HG03354 (cell line): ENCODE results near the gene BPIFB1.

ENCODE experiments used
- ATAC-seq: cut with Tn5 transposase; IDR thresholded peaks from one replicate; pipeline ENCODE4 v1.9.1; 2021; ENCODE audit warnings: mild to moderate bottlenecking; ENCODE audit not compliant: unreplicated experiment, poor library complexity, severe bottlenecking

Gene BPIFB1

DNA sequence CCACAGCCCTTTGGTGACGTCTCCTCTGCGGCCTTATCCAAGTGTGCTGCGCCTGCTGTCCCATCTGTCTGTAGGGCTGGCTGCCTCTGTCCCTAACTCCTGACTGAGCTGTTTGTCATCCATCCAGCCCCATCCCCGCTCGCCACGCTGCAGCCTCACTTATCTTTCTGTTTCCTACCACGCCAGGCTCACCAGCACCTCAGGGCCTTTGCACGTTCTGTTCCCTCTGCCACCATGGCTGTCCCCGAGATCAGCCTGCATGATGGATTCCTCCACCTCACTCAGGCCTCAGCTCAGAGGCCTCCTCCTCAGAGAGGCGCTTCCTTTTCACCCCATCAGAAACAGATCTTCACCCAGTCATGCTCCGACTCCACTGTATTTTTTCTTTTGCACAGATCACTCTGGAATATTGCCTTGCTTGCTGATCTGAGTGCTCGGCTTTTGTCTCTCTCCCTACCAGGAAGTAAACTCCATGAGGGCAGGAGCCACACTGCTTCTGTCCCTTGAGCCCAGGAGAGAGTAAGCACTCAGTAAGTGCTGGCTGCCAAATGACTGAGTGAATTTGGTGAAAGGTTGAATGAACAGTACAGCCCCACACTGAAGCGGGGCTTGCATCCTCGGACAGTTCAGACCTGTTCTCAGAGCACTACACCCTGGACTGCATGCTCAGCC, 34.5 kb downstream of the BPIFB1 start:
- ATAC-seq: no peak

DNA sequence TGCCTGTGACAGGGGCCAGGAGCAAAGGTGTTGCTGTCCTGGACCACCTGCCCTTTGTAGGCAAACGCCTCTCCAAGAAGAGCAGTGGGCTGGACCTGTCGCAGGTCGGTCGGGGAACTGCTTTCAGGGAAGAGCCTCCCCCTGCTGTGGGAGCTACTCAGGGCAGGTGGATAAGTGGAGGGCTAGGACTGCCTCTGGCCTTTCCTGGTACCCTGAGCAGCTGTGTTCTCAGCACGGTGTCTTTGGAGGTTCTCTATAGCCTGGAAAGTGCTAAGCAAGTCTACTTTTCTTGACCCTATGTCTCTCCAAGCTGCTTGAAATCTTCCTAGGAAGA, 35.0 kb downstream of the BPIFB1 start:
- no peak for ATAC-seq

DNA sequence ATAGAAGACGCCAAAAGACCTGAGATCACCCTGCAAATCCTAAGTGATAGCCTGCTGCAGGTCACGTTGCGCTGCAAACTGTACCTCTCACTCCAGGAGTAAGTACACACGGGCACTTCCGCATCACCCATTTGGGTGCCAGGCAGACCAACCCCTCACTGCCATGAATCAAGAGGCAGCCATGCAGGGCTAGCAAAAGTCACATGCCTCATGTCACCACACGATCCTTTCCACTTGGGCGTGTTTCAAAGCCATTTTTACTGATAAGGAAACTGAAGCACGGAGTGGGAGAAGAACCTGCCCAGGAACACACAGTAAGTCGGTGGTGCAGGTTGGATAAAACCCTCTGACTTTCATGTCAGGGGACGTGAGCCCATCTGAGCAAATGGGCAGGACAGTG, 37.0 kb downstream of the BPIFB1 start:
- ATAC-seq: no peak

DNA sequence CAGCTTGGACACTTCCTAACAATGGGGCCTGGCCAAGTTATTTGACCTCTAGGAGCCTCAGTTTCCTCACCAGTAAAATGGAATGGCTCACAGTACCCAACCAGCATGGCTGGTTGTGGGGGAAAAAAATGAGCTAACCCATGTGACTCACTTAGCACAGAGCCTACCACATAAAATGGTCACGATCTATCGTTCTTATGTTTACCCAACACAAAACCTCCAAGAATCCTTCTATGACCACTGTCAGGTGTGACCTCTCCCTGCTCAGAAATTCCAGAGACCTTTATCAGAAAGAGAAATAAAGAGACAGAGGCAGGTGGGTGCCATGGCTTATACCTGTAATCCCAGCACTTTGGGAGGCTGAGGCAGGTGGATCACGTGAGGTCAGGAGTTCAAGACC, 39.4 kb downstream of the BPIFB1 start:
- no peak for ATAC-seq

DNA sequence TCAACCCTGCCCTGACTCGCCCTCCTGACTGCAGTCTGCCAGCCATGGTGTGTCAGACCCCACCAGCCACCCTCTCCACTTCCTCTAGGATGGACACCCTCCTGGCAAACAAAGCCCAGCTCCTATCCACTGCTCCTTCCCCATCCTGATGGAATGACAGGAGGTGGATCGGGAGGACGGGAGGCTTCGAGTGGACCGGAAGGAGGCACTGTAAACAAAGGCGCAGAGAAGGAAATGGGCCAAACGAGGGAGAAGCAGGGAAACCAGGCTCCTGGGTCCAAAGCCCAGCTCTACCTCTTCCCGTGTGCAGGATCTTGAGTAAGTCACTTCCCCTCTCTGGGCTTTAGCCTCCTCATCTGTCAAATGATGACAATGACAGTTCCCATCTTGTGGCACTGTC, 40.2 kb downstream of the BPIFB1 start:
- no peak for ATAC-seq

DNA sequence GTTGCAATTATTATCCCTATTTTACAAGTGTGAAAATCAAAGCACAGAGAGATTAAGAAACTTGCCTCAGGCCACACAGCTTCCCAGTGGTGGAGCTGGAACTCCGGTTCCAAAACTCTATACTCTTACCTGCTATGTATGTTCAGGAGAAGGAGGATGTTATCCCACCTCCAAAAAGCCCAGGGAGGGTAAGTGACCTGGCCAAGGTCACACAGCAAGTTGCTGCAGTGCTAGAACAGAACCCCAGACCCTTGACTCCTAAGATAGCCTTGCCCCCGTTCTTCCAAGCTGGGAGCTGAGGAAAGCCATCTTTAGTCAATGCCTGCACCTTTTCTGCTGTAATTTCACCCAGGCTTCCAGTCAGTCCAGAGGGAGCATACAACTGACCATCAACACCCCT, 42.3 kb downstream of the BPIFB1 start:
- no peak for ATAC-seq

DNA sequence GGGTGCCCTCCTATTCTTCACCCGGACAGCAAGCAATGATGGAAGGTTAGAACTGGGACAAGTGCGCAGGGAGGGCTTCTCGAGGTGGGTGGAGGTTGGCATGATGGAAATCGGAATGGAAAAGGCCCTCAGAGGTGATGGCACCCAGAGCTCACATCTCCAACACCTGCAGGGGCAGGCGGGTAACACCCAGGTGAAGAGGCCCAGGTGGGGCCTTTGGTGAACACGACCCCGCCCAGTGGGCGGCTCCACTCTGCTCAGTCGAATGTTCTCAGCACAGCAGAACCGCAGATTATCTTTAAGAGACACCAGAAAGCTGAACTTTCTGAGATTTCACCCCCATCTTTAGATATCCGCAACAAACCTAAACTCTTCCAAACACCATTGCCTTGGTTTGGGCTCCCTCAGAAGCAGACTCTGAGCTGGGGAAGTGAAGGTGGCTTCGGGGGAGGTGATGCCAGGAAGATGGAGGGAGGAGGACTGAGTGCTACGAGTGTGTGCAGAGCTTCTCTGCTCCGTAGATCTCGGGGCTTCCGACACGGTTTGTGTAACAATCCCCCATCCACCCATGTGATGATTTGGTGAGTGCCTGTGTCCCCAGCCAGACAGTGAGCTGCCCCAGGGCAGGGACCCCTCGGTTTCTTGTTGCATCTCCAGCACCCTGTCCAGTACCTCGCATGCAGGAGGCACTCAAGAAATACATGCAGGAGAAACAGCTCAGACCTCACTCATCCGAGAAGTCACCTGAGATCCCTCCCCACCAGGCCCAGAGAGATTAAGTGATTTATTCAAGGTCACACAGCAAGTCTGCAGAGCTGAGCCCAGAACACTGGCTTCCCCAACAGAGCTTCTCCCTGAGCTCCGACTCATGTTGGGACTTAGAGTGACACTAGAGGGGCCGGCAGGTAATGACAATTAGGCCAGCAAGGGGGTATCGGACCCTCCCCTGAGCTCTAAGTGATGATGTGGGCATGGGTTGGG, 45.4 kb downstream of the BPIFB1 start:
- ATAC-seq: no peak

DNA sequence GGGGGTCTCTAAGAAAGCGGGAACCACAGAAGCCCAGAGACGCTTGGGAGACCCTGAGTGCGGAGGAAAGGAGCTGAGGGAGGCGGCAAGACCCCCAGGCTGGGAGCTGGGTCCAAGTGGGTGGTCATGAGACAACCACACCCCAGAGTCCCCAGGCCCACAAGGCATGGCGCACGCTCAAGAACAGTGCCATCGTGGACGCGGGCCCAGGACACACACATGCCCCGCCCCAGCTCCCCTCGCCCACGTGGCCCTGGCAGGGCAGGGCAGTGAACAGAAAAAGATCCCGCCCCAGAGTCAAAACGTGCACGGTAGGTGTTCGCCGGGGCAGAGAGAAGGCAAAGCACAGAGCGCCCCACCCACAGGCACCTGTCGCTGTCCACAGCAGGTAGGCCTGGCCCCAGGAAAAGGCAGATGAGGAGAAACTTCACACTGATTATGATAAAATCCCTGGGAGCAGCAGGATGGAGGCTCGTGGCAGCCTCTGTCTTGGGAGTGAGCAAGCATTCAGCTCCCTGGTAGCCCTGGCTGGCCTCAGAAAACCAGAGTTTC, 50.0 kb downstream of the BPIFB1 start:
- ATAC-seq: no peak

DNA sequence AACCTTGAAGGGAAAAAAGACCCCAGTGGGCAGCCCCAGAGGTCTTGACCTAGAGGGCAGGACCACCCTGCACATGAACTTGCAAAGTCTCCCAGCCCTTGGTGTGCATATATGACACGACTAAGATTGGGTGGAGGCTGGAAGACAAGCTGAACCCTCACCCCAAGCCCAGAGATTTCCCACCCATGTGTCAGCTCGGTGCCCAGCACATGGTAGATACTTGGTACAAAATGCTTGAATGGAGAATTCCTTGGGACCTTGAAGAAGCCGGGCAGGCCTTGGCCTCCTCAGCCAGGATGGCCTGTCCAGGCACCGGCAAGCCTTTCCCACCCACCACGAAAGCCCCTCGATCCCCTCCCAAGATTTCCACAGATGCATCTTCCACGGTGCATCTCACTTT, 50.6 kb downstream of the BPIFB1 start:
- no peak for ATAC-seq

DNA sequence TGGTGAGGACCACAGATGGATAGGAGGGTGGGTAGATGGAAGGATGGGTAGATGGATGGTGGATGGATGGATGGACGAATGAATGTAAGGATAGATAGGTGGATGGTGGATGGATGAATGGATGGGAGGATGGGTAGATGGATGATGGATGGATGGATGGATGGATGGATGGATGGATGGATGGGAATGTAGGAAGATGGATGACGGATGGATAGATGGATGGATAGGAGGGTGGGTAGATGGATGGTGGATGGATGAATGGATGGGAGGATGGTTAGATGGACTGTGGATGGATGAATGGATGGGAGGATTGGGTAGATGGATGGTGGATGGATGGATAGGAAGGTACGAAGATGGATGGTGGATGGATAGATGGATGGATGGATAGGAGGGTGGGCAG, 51.1 kb downstream of the BPIFB1 start:
- ATAC-seq: no peak

DNA sequence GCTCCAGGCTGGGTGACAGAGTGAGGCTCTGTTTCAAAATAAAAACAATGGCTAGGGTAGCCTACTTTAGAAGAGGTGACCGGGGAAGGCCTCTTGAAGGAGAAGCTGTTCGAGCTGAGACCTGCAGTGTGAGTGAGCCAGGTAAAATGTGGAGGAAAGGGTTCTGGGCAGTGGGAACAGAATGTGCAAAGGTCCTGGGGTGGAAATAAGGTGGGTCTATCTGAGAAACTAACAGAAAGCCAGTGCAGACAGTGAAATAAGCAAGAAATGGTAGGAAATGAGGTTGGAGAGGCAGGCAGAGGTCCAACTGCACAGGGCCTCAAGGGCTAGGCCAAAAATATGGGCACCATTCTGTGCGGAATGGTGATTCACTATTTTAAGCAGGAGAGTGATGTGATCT, 53.4 kb downstream of the BPIFB1 start:
- ATAC-seq: no peak

DNA sequence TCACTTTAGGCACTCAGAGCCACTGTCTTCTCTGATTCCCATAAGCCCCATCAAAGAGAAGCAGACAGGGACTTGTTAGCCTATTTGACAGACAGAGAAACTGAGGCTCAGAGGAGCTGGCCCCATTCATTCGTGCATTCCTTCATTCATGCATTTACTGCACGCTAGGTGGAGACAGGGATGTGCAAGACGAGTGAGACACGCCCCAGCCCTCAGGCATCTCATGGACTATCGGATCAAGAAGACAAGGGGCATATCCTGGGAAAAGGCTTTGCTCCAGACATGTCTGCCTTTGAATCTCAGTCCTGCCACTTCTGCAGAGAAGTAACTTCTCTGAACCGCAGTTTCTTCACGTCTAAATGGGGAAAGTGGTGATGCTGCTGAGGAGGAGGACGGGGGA, 54.1 kb downstream of the BPIFB1 start:
- ATAC-seq: no peak

DNA sequence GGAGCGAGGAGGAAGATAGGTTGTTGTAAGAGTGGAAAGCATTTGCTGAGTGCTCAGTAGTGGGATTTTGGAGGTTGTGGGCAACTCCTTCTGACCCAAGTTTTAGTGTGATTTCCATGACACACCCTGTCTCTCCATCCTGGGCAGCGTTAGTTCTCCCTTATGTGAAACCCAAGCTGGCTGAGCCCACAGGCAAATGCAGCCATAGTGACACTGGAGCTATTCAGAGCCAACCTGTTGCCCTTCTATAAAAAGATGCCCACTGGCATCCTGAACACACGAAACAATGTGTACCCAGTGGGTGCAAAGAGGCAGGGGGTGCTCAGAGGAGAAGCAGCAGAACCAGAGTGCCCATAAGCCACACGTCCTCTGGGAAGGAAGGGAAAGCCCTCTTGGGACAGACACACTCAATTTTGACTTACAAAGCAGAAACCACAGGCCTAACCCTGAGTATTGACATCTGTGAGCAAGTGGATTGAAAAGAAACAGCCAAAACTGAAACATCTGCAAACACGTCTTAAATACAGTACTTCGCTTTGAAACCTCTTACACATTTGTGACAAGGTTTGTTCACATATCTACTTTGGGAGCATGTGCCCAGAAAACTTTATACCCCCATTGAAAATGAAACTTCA, 54.6 kb downstream of the BPIFB1 start:
- no peak for ATAC-seq

DNA sequence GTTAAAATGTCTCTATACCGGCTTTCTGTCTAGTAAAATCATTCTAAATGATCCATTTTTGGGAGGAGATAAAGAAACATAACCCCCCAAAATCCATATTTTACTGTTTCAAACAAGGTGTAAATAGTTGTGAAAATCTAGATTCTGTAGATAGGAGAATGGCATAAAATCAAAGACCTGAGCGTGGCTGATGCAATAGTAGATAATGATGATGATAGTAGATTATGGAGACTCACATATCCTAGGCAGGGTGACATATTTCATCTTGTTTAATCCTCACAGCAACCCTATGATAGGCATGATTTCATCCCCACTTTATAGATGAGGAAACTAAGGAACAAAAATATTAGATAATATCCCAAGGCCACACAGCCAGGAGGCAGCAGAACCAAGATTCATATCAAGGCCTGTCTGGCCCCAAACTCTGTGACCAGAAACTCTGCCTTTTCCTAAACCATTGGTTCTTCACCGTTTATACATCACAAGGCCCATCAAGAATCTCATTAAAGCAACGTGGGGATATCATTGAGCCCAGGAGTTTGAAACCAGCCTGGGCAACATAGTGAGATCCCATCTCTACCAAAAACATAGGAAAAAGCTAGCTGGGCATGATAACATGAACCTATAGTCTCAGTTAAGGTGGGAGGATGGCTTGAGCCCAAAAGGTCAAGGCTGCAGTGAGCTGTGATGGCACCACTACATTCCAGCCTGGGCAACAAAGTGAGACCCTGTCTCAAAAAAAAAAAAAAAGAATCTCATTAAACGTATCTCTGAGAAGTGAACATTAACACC, 55.6 kb downstream of the BPIFB1 start:
- ATAC-seq: no peak

DNA sequence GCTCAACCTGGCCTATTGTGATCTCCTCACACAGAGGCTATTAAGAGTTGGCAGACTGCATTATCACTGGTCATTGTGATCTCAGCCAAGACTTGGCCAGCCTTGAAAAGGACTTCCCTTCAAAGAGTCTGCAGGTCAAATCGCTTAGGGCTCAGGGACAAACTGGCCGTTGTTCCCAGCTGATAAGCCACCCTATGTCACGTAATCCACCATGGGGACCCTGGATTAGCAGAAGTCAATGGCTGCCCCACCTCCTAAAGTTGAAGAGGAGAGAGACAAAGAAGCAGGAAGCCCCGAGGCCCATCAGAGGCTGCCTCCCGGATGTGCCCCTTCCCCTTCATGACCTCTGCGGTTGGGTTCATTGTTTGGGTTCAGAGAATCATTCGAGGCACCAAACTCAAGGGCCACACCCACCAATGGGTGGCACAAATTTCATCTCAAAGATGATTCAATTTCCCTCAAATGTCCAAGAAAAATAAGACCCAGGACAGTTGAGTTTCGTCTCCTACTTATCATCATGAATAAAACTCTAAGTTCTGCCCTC, 56.6 kb downstream of the BPIFB1 start:
- no peak for ATAC-seq

DNA sequence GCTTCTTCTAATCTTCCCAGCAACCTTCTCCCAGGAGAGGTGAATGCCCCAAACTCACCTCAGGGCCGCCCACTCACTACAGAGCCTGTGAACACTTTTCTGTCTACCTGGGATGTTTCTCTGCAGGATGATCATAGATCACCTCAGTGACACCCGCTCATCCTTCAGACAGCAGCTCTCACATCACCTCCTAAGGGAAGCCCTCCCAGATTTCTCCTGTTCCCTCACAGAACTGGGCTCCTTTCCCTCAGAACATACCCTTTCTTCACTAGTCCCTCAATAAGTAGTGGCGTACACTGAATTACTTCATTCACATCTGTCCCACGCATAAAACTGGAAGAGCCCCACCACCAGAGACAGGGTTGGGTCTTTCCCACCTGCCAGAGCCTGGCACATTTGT, 60.5 kb downstream of the BPIFB1 start:
- ATAC-seq: no peak

DNA sequence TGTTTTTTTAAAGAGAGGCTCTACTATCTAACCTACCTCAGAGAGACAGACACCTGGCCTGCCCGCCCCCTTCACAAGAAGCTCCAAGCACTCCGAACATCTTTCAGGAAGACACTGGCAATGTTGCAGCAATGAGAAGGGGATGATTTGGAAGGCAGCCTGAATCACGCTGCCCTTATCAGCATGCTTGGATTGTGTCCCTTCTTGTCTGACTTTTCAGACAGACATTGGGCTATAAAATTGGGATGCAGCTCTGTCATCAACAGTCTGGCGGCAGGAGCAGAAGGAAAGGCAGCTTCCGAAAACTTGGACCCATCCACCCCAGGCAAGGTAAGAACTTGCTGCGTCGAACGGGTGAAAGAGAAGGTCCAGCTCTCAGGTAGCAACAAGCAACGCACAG, 62.3 kb downstream of the BPIFB1 start:
- ATAC-seq: no peak

DNA sequence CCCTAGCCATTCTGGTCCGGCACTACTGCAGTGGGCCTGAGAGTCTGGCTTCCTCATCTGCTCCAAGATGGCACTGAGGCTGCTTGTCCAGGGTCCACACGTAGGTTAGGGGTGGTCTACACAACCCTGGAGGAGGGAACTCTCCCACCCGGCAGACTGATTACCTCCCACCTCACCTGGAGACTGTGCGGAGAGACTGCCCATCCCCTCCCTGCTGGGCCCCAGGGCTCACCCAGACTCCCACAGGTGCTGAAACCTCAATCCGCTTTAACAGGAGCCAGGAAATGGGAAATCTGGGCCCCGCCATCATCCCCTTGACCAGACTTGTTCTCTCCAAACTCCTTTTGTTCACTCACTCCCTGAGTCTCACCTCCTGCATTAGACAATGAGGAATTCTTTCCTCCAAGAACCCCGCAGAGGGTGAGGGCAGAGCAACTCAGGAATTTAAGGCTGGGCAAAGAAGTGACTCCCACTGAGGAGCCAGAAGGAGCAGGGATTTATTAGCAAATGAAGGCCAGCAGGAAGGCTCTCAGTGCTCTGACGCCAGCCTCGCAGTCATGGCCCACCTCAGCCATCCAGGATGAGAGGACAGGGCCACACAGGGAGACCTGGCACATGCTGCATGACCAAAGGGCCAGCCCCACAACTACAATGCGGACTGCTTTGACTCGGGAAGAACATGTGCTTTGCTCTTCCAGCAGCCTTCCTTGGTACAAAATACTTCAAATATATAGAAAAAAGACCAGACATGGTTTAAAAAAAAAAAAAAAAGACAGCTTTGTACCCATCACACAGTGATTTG, 65.3 kb downstream of the BPIFB1 start:
- ATAC-seq: no peak

DNA sequence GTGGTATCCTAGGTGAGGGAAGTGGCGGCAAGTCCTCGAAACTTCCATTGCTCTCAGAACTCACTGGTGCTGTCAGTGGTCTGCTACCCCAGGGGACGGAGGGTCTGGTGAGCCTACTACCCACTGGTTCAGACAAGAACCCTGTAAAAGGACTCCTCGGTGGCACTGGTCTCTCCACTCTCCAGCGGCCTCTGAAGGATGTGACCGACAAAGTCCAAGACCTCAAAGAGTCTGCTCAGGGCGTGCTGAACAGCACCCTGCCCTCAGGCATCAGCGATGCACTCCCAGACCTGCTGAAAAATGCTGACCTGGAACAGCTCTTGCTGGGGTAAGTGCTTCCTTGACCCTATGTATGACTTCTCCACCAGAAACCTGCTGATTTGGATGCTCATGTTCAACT, 66.5 kb downstream of the BPIFB1 start:
- ATAC-seq: no peak
